Measurements from ENCODE around the gene SARNP. TPM values are rescaled to one million over a fixed set of nuclear protein-coding genes. Genes with fewer than 3 reads are reported as not detected.

Gene SARNP
- total and polyA plus RNA-seq, 10 of the 15 experiments (the other 5 are each of a cell fraction or from before 2014, with no cell fraction given): 77.6 to 445 (median 188) TPM

GRCh38 chr12:55728939-55729818, 88.3 kb downstream of the SARNP start, which contains the start of gene CD63 (continued):
- TF ChIP-seq NRF1 (conservative IDR thresholded peaks at IDR 0.05; ENCODE audit: low read depth, low read length) (no peak), IRF3 (IDR thresholded peaks at IDR 0.05) (no peak), RUNX3 (IDR thresholded peaks at IDR 0.05; ENCODE audit: low read length) (peak; percentile 67), CHD4 (IDR thresholded peaks at IDR 0.05) (no peak), HDAC2 (IDR thresholded peaks at IDR 0.05) (no peak), ZBTB4 (CRISPR knock-in tag; IDR thresholded peaks at IDR 0.05) (no peak), BHLHE40 (IDR thresholded peaks at IDR 0.05; ENCODE audit: borderline replicate concordance in 1 of 2, low read depth in 2 of 2, low read length in 1 of 2) (peak; percentile 80 to 94), NKRF (conservative IDR thresholded peaks at IDR 0.05) (peak; percentile 94), MXI1 (IDR thresholded peaks at IDR 0.05; ENCODE audit: low read depth, low read length) (peak; percentile 94), ZSCAN29 (IDR thresholded peaks at IDR 0.05) (no peak), HDGF (IDR thresholded peaks at IDR 0.05) (no peak), NFYA (IDR thresholded peaks at IDR 0.05; ENCODE audit: borderline replicate concordance, low read depth, low read length) (no peak), CTCF (IDR thresholded peaks at IDR 0.05 in 2 of 3, conservative IDR thresholded peaks at IDR 0.05 in 1 of 3; ENCODE audit: control insufficient read depth in 2 of 3, extremely low read depth in 1 of 3, insufficient read depth in 1 of 3, low read depth in 3 of 3, low read length in 3 of 3) (no peak; a peak in 1 of 6 replicates), ZBTB11 (CRISPR knock-in tag; IDR thresholded peaks at IDR 0.05) (no peak), POLR2A (IDR thresholded peaks at IDR 0.05; ENCODE audit: low read depth, low read length) (peak; percentile 77), LARP7 (IDR thresholded peaks at IDR 0.05) (no peak; the same call in none of the 2 replicates), CHD1 (IDR thresholded peaks at IDR 0.05; ENCODE audit: low read depth, low read length) (no peak; the same call in 1 of the 2 replicates), CREB1 (IDR thresholded peaks at IDR 0.05; ENCODE audit: low read depth) (peak; percentile 78)

Data from GM12878 (cell line).